TTC549 (cell line): ENCODE data around the gene HACE1.
"Not testable (repeated sequence)": the region's sequence is repeated elsewhere in the genome, so short reads cannot be mapped to it uniquely, and the experiment has no call there.

ENCODE experiments used
- FAIRE-seq: peaks from 2 replicates; lab custom pipeline; 2012; peaks lifted over from hg19 to GRCh38; lab: Jason Lieb, UNC

Gene HACE1

DNA sequence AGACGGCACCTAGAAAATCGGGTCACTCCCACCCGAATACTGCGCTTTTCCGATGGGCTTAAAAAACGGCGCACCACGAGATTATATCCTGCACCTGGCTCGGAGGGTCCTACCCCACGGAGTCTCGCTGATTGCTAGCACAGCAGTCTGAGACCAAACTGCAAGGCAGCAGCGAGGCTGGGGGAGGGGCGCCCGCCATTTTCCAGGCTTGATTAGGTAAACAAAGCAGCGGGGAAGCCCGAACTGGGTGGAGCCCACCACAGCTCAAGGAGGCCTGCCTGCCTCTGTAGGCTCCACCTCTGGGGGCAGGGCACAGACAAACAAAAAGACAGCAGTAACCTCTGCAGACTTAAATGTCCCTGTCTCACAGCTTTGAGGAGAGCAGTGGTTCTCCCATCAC lies 122.2 kb downstream of the HACE1 start:
- FAIRE-seq, result not testable (repeated sequence)

DNA sequence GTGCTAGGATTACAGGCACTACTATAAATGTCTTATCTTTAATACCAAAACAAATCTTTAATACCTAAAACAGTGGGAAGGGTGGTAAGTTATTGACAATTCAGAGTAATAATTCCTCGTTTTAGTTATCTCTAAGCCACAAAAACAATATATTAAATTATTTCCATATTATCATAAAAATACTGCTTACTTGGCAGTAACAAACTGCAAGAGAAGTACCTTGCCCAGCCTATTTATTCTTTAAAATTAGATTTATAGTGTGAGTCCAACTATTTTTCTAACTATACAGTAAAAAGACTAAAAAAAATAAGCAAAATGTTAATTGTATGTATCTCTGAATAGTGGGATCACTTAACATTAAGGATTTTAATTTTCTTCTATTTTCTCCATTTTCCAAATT lies 123.2 kb downstream of the HACE1 start:
- no peak for FAIRE-seq

DNA sequence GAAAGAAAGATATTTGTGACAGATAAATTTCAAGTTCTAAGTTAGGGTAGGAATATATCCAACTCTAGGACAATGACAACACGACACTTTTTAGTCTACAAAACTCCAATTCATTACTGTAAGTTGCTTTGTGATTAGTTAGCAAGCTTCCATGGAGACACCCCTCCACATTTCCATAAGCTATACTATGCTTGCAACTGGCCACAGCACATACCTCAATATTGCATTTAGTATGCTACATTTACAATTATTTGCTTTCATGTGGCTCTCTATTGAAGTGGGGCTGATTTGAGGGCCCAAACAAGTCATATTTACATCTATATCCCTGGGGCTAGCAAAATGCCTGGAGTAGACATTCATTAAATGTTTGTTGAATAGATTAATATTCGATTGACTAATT lies 129.3 kb downstream of the HACE1 start:
- FAIRE-seq, result no peak

DNA sequence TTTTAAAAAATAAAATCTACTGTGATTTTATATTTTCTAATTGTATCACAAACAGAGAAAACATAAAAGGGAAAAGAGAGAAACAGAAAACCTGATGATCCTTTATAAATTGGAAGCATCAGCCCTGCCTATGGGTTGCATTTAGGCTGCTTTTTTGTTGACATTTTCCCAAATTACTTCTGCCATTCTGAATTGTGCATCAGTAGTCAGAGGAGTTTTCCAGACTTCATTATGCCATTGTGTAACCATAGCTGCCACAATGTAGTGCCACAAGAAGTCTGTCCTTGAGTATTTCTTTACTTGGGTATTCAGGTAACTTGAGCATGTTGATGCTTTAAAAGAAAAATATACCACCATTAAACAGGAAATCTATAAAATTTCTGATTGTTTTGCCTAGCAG lies 130.3 kb downstream of the HACE1 start:
- no peak for FAIRE-seq

DNA sequence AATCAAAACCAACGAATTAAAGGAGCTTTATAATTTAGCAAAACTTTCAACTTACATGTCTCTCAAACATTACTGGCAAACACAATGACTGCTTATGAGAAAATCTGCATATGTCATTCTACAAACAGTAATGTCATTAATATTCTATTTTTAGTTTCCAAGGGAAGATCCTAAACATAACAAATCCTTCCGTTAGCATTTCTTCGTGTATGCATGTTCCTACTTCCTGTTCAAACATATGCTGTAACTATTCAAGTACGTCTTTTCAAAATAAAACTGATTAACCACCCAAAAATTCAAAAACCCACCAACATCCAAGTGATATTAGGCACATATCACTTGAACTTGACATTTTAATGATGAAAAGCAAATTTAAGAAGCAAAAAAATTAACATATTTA lies 131.3 kb downstream of the HACE1 start:
- FAIRE-seq, result no peak

DNA sequence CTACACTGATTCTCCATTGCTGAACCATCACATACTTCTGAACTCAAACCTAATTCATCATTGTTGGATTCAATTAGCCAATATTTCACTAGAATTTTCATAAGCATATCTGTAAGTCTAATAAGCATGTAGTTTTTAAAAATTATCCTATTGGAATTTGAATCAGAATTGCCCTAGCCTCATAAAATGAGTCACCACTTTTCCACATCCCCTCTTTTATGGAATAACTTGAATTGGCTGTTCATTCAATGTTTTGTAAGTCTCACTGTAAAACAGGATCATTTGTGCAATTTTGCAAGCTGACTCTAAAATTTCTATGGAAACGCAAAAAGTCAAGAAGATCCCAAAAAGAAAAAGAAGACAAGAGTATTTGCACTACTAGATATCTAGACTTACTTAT lies 141.0 kb downstream of the HACE1 start:
- no peak for FAIRE-seq

DNA sequence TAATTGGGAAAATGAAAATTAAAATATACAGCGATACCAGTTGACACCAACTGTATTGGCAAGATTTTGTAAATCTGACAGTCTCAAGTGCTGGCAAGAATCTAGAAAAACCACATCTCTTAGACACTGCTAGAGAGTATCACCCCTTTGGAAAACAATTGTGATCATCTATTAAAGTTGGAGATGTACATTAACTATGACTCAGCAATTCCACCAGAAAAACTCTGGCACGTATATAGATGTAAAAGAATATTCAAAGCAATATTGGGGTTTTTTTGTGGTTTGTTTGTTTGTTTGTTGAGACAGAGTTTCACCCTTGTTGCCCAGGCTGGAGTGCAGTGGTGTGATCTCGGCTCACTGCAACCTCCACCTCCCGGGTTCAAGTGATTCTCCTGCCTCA lies 142.9 kb downstream of the HACE1 start:
- no peak for FAIRE-seq

DNA sequence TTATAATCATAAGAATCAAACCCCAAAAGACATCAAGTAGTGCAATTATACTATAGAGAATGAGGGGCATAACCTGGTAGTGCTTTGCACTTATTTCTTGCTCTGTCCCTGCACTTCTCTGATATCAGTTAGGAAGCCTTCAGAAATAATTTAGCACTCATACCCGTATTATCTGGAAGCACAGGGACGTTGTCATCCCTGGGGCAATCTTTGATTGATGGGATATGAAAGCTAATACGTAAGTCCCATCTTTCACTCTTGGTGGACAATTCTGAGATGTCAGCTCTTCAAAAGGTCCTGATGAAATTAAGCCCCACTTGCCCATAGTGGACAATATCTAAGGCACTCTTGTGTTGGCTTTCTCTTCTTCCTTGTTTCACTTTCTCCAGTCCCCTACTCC lies 144.9 kb downstream of the HACE1 start:
- FAIRE-seq, result no peak

DNA sequence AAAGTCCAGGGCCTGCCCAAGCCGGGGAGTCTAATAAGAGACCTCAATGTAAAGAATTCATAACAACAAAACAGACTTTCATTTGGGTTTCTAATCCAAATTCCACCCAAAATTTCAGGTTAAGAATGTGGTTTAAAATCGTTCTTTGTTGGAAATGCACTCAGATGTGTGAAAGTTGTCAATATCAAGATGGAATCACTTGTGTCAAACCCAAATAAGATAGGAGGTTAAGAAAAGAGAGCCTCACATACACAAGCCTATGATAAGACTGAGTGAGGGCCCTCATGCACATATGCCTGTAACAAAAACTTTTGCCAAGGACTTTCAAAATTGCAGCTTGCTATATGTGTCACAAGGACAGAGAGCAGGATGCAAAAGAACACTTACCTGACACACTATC lies 145.7 kb downstream of the HACE1 start:
- FAIRE-seq, result no peak

DNA sequence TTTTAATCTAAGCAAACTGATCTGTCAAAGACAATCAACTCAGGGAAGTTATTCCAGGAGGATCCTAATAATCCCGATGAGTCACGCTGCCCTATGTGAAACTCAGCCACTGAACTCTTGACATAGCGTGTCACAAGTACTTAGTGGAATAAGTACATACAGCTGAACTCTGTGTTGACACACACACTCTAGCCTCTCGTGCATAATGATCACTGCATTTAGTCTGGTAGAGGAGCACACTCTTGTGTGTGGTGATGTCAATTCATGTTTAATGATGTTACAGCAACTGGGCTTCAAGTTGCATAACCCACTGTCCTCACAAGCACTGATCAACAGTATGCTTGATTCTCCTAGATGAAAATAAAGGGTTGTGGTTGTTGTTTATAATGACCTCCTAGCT lies 148.3 kb downstream of the HACE1 start:
- no peak for FAIRE-seq

DNA sequence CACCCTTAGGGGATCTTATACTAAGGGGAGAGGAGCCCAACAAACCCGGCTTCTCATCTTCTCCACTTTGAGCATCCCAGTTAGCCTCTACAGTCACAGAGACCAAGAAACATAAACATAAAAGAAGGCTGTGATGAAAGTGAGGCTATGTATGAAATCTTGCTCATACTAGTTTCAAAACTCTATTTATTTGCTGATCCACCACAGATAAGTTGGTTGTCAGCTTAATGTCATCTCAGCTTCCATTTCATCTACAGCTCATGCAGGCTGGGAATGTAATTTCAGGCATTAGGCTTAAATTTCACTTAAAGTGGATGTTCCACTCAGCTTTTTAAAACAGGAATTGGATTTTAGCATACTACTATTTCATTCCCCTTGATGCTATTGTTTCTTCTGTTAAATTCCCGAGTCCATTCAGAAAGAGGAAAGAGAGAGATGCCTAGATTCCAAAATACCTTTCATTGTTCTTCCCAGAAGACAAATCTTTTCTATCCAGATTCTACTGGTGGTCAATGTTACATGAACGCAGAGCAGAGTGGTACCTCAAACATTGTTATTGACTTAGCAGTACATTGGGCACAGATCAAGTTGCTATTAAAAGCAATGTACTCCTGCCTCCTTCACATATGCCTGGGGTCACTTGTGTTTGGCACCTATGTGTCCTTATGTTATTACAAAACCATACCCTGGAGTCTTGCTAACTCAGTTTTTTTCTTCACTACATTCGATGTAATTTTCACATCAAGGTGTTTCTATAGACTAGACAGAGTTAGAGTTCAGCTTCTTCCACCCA lies 149.0 kb downstream of the HACE1 start:
- FAIRE-seq, result no peak

DNA sequence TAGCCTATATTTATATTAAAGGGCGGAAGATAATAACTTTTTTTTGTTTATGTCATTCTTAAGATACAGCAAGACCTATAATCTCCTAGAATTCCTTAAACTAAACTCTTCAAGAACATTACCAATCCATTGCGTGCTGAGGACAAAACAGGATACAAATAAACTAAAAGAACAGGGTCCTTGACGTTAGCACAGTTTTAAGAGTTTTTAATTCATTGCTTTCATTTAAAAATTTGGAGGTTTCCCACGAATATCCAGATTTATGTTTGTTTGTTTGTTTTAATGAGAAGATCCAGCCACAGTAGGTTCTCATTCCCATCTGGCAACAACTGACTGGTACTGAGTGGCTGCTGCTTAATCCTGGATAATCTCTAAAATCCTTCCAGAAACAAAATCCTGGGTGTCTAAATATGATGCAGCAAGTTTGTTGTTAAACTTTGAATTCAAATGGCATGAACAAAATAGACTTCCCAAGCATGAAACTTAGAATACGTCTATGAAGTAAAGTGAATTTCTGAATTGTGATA lies 153.7 kb downstream of the HACE1 start:
- no peak for FAIRE-seq

DNA sequence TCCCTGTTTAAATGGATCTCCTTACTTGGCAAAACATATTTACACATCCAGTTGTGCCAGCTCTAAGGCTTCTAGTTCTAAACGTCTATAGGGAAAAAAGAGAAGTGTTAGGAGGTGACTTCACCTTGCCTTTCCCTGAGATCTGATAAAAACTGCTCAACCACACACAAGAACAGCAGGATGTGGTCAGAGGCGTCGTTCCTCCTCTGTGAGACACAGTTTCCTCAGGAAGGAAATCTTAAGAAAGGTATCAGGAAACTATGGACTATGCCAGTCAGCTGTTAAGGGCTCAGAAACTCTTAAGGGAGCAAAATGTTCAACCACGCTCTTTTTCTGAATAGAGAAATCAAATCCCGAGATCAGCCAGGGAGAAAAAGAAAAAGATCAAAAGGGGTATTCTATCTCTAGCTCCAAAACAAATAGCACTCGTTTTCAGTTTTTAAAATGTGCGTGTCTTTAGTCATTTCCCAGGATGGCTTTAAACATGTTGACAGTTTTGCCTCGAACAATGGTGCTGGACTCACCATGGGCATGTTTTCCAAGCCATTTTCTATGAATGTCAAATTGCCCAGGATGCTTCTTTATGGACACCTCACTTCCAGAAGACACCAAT lies 154.5 kb downstream of the HACE1 start:
- FAIRE-seq, result no peak

DNA sequence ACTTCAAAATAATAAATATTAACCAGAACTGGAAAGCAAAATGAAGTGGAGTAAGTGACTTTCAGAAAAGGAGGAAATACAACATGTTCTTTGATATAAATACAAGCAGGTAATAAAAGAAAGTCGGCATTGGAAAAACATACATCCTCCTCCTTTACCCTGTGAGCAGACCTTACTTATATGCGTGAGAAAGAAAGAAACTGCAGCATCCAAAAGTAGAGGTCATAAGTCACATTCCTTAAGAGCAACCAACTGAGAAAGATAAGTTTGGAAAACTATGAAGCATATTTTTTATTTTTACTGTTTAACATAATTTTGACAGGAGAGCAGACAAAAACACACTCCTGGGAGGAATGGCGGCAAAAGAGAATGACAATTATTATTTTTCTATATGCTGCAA lies 155.5 kb downstream of the HACE1 start:
- FAIRE-seq, result no peak

DNA sequence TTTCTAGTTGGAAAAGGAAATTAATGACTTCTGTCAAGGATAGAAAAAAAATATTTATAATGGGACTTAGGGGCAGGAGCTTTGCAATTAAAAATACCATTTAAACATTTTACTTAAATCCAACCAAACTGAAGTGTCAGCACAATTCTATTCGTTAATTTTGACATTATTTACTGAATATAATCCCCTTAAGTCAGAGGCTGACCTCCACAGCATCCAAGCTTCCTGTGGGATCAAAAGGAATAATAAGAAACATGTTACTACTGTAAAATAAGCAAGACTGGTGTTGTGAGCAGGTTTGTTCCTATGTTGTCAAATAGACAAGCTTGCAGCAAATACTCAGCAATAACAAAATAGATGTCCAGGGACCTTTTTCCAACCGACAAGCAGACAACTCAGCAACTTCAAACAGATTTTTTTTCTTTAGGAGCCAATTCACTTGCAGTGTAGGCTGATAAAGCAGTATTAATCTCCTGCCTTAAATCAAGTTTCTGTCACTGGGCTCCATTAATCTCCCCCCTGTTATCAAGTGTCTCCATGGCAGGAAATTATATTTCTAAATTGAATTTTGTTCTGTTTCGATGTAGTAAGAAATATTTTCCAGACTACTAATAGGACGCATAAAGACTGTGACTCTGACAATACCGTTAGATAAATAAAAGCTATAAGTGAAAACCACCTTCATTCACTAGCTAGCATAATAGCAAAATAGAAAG lies 157.4 kb downstream of the HACE1 start:
- no peak for FAIRE-seq

DNA sequence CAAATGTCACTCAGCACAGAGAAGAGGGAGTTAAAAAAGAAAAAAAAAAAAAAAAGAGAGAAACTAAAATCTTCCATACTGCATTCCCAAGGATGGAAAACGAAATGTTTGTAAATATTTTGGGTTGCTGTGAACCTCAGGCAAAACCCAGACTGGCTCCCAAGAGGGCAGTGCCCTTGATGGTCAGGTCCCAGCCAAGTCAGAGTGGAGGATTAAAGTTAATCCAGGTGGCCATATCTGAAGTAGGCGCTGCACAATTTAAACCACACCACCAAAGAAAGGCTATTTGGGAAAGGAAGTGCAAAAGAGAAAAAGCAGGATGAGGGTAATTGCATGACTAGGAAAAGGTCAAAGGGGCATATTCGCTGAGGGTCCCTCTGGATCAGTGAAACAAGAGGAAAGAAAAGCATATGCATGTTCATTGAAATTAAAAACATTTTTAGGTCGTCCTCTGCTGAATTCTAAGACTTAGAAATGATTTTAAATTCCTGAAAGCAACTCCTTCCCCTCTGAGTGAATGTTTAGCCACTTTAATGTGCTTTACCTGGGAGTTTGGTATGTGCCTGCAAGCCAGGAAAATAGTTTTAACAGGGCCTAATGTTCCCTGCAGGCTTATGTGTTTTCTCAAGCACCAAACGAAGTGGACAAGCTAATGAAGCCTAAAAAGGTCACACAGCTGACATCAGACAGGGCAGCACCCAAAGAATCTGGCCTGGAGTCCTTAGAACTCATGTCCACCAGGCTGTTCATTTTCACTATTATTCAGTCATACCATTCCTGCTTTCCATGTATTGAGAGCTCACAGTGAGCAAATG lies 159.1 kb downstream of the HACE1 start:
- no peak for FAIRE-seq

DNA sequence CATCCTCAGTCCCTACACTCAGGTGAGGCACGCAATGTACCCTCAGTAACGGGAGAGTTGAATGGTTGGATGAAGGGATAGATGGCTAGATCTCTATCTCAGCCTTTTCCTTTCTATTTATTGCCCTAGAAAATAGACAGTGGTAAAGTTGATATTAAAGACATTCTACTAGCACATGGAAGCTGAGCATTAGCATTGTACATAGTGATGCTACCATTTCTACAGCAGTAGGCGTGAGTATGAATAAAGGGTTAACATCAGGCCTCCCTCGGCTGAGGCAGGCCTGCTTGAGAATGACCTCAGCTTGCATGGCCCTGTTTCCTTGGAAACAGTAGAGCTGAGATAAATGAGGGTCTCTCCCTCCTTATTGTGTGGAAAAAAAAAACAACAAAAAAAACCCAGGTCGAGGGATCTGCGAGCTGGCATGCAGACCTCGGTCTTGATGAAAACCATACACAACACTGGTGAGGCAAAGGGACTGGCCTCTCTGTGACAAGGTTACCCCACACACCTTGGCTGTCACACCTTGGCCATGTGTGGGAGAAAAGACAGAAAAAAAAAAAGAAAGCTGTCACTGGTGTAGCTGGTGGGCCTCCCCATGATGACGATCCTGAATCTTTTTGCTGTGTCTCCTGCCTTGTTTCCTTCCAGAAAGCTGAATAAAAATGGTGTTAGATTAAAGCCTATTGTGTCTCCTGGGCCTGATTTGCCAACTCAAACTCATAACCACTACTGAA lies 160.0 kb downstream of the HACE1 start:
- no peak for FAIRE-seq

DNA sequence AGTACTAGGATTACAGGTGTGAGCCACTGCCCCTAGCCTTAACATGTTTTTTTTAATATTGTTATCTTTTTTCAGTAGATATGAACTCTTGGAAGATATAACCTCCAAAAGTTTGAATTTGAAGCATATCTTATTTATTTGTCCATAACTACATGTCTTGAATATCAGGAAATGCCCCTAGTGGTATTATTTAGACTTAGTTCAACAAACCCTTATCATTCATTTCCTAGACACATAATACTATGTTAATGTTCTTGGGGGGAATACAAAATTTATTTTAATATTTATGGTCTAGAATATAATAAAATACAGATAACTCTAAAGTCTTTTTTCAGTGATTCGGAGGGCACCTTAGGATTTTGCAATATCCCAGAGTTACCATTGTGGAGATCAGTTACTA lies 160.7 kb downstream of the HACE1 start:
- no peak for FAIRE-seq

DNA sequence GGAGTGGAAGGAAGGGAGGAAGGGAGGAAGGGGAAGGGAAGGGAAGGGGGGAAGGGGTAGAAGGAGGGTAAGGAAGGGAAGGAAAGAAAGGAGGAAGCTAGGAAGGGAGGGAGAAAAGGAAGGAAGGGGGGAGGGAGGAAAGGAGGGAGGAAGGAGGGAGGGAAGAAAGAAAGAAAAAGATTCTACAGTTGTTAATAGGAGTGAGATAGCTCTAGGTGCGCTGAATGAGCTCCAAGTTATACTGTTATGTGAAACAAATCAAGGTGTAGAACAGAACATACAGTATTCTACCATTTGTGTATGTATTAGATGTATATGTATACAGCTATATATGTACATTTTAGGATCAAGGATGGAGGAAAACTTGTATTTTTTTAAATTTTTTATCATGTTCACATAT lies 167.7 kb downstream of the HACE1 start:
- FAIRE-seq, result no peak

DNA sequence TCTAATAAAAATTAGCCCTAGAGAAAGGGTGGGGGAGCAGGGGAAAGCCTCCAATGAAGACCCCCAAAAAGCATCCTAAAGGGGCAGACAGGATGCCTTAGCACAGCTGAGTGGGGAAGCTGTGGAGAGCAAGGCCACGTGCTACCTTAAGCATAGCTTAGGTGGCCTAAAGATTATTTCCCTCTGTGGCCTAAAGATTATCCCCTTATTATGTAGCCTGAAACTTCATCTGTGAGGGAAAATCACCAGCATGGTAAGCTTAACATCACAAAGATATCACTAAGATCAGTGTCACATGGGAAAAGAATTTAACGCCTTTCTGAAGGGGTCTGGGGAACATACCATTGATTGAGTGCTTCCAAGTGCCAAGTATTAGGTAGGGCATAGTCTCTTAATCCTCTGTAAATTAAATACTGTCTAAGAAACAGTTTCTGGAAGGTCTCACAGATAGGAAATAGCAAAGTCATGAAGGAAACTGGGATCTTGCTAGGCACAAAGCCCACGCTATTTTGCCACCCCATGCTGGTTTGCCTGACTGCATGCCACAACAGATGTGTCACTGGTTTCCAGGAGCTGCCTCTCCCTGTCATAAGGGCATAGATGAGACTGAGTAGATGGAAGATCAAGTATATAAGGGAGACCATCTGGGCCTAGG lies 170.0 kb downstream of the HACE1 start:
- FAIRE-seq, result no peak

DNA sequence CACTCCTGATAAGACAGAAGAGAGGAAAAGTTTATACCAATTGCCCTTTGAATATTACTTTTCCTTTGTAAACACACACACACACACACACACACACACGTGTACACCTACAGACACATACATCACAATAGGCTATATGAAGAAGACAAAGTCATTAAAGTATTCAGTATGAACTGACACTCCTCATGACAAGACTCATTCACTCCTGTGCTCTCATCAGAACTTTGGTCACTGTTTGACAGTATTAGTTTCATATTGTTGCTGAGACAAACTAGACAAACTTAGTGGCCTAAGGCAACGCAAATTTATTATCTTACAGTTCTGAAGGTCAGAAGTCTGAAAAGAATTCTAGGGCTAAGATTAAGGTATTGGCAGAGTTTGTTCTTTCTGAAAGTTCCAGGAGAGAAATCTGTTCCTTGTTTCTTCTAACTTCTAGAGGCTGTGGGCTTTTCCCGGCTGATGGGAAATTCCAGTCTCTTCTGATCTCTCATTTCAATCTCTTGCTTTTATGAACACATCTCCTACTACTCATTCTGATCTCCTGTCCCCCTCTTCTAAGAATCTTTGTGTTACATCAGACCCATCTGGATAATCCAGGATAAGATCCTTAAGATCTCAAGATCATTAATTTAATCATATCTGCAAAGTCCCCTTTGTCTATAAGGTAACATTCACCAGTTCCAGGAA lies 171.3 kb downstream of the HACE1 start:
- no peak for FAIRE-seq
